Measurements from ENCODE around the gene LILRB1.

LILRB1 gene

DNA sequence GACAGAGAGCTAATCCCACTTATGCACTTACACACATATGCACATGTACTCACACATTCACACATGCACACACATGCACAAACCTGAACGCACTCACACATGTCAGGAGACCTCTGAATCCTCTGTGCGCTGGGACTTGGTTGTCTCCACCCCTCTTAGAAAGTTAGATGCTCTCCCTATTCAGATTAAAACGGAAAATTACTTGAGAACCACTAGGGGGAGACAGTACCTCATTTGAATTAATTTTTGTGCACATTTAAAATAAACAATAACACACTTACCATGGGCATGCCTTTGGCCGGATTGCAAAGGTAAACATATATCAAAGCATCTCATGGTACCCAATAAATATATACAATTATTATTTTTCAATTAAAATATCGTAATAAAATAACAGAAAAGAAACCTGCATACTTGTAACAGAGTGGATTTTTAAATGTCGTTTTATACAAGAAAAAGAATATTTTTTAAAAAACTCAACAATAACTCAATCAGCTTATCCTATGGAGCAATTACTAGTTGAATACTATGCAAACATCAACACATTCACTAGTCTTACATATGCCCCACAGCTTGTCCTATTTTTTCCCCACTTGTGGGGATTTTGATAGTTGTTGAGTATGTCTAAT, 23.0 kb downstream of the LILRB1 start:
- no peak for TF ChIP-seq ZFX (IDR thresholded peaks at IDR 0.05; ENCODE audit: borderline replicate concordance)
- TF ChIP-seq, protein P1, sequence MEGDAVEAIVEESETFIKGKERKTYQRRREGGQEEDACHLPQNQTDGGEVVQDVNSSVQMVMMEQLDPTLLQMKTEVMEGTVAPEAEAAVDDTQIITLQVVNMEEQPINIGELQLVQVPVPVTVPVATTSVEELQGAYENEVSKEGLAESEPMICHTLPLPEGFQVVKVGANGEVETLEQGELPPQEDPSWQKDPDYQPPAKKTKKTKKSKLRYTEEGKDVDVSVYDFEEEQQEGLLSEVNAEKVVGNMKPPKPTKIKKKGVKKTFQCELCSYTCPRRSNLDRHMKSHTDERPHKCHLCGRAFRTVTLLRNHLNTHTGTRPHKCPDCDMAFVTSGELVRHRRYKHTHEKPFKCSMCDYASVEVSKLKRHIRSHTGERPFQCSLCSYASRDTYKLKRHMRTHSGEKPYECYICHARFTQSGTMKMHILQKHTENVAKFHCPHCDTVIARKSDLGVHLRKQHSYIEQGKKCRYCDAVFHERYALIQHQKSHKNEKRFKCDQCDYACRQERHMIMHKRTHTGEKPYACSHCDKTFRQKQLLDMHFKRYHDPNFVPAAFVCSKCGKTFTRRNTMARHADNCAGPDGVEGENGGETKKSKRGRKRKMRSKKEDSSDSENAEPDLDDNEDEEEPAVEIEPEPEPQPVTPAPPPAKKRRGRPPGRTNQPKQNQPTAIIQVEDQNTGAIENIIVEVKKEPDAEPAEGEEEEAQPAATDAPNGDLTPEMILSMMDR (IDR thresholded peaks at IDR 0.05): peak; percentile 81

DNA sequence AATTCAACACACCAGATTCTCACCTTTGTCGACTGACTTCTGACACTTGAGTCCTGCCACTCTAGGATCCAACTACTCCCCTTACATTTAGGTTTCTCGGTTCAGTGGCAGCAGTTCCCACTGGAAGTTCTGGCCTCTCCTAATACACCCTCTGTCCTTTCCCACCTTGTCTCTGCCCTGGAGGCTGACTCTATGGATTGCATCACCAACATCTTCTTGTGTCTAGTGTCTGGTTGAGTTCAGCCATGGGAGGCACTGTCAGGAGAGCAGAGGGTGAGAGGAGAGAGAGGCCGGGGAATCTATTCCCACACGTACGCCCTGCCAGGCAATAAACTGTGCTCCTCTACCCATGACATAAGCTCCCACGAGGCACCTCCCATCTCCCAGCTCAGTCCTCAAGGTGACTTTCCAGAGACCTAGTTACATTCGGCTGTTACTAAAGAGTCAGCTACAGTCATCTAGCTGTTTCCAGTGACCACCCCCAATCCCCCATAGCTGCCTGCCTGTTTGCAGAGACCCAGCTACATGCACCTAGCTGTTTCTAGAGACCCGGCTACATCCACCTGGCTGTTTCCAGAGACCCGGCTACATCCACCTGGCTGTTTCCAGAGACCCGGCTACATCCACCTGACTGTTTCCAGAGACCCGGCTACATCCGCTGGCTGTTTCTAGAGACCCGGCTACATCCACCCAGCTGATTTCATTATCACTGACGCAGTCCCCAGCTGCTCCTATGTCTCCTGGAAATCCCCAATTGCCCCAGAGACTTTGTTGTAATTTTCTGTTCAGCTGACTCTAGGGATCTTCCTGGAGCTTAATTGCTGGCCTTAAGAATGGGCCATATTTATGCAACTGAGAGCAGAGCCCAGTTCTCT, 24.4 kb downstream of the LILRB1 start:
- no peak overlapping the region for H3K27ac ChIP-seq

More for the DNA sequence above, 23.0 kb downstream of the LILRB1 start:
- H3K27ac ChIP-seq: no peak overlapping the region

DNA sequence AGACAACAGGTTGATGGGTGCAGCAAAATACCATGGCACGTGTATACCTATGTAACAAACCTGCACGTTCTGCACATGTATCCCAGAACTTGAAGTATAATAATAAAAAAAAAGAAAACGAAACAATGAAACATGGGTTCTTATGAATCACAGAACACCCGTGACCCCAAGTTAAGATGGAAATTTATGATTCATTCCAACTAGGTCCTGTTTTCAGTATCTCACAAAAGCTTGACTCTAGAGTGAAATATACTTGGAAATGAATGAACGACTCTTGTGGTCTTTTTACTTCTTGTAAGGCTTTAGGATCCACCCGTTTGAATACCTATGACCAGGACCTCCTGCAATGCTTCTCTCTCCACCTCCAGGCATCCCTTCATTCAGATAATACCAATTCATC, 29.0 kb downstream of the LILRB1 start:
- TF ChIP-seq, protein P1 (IDR thresholded peaks at IDR 0.05): no peak
- TF ChIP-seq ZFX (IDR thresholded peaks at IDR 0.05; ENCODE audit: borderline replicate concordance): no peak
- H3K27ac ChIP-seq: no peak overlapping the region

More for the DNA sequence above, 24.4 kb downstream of the LILRB1 start:
- TF ChIP-seq, protein P1 (IDR thresholded peaks at IDR 0.05): no peak

DNA sequence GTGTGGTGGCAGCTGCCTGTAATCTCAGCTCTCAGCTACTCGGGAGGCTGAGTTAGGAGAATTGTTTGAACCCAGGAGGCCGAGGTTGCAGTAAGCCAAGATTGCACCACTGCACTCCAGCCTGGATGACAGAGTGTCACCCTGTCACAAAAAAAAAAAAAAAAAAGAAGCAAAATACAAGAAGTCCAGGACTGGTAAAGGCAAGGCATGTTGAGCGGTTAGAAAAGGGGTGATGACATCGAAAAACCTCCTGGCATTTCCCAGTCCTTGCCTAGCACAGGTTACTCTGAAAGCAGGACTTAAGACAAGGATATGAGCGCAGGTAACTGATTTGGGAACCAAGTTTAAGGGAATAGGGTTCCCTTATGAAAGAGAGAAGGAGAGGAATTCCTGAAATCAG, 30.0 kb downstream of the LILRB1 start:
- TF ChIP-seq, protein P1 (IDR thresholded peaks at IDR 0.05): no peak
- TF ChIP-seq ZFX (IDR thresholded peaks at IDR 0.05; ENCODE audit: borderline replicate concordance): no peak

DNA sequence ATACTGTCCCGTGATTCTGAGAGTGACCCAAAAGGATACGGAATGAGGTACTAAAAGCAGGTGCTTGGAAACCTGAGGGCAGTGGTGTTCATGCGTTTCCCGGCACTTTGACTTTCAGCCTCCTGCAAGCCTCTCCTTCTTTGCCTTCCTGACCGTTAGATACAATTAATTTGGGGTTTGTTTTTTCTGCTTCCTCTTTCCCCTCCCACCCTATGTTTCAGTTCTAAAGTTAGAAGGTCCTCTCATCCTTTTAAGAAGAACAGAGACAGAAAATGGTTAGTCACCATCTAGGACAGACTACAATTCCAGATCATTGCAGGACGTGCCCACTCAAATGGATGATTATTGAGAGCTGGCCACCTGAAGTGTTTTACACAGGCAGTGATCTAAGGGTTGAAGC, 30.7 kb downstream of the LILRB1 start:
- TF ChIP-seq, protein P1 (IDR thresholded peaks at IDR 0.05): no peak
- no peak for TF ChIP-seq ZFX (IDR thresholded peaks at IDR 0.05; ENCODE audit: borderline replicate concordance)
- H3K27ac ChIP-seq: no peak overlapping the region

More for the DNA sequence above, 30.0 kb downstream of the LILRB1 start:
- H3K27ac ChIP-seq: no peak overlapping the region

DNA sequence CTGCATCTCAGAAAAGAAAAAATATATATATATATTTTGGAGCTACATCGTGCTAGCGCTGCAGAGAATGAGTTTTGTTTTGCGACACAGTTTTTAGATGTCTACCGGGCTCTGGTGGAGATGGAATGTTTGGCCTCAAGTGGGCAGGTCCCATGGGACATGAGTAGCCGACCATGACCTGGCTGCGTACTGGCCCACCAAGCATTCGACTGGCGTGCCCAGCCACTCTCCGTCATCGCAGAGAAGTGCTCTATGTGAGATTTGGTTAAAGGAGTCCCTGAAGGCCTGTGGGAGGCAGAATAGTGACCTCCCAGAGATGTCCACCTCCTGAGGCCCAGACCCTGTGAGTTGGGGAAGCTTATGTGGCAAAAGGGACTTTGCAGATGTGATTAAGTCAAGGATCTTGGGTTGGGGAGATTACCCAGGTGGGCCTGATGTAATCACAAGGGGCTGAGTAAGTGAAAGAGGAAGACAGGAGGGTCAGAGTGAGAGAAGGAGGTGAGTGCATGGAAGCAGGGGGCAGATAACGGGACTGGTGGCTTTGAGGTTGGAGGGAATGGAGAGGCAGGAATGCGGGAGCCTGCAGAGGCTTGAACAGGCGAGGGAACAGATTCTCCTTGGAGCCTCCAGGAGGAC, 31.7 kb downstream of the LILRB1 start:
- TF ChIP-seq ZFX (IDR thresholded peaks at IDR 0.05; ENCODE audit: borderline replicate concordance): no peak
- TF ChIP-seq, protein P1 (IDR thresholded peaks at IDR 0.05): no peak
- H3K27ac ChIP-seq: no peak overlapping the region

Data from 22Rv1 (cell line).